H1 (cell line): Measurements from ENCODE around the gene GDPD3. TPM values are rescaled to one million over a fixed set of nuclear protein-coding genes. Genes with fewer than 3 reads are reported as not detected.

Source experiments
- CTCF ChIA-PET: fragments of 300-600 bp; sonication (Branson Sonifier 250); formaldehyde crosslinking; loops from one replicate; lab custom pipeline; 2021; ENCODE audit not compliant: partially characterized antibody; lab: Charles Lee
- POLR2A ChIA-PET: fragments of 300-600 bp; sonication (Branson Sonifier 250); formaldehyde crosslinking; loops from one replicate; lab custom pipeline; 2021; ENCODE audit warnings: inconsistent platforms; ENCODE audit not compliant: partially characterized antibody; lab: Charles Lee
- DNase-seq, 2 experiments: peaks; one replicate each; pipeline versions ENCODE4 v3.0.0 to v3.0.0-alpha.2; 2010 to 2022; ENCODE audit warnings: low spot score in 2 of 2, low read depth in 1 of 2, mixed read lengths in 1 of 2
- FAIRE-seq: peaks from 2 replicates; lab custom pipeline; 2011; peaks lifted over from hg19 to GRCh38; lab: Jason Lieb, UNC
- H2AFZ ChIP-seq: 2 replicates; pipeline ENCODE4 v1.8.1; 2012; ENCODE audit warnings: low read length, inconsistent platforms
- H2AK5ac ChIP-seq: 2 replicates; pipeline ENCODE4 v1.6.1; 2013; ENCODE audit warnings: low read depth, low read length
- H2BK120ac ChIP-seq: replicated peaks from 2 replicates; pipeline ENCODE3; 2013; ENCODE audit warnings: low read depth, low read length, inconsistent platforms
- H2BK12ac ChIP-seq: 2 replicates; pipeline ENCODE4 v1.6.1; 2013; ENCODE audit warnings: low read depth, low read length
- H2BK15ac ChIP-seq: 2 replicates; pipeline ENCODE4 v1.6.1; 2013; ENCODE audit warnings: low read length
- H2BK20ac ChIP-seq: 2 replicates; pipeline ENCODE4 v1.6.1; 2013; ENCODE audit warnings: low read length
- H2BK5ac ChIP-seq: 2 replicates; pipeline ENCODE4 v1.6.1; 2013; ENCODE audit warnings: low read depth, low read length
- H3K14ac ChIP-seq: 2 replicates; pipeline ENCODE4 v1.6.1; 2013; ENCODE audit warnings: inconsistent platforms; ENCODE audit not compliant: insufficient read length
- H3K18ac ChIP-seq: 2 replicates; pipeline ENCODE4 v1.6.1; 2013; ENCODE audit warnings: low read length; ENCODE audit errors: extremely low read depth
- H3K23ac ChIP-seq: 2 replicates; pipeline ENCODE4 v1.6.1; 2013; ENCODE audit warnings: inconsistent platforms; ENCODE audit not compliant: insufficient read length
- H3K23me2 ChIP-seq: 2 replicates; pipeline ENCODE4 v1.6.1; 2013; ENCODE audit warnings: low read depth, low read length
- H3K27ac ChIP-seq: 2 replicates; pipeline ENCODE4 v1.6.1; 2011; ENCODE audit warnings: low read depth, low read length, inconsistent platforms
- H3K27me3 ChIP-seq, 4 experiments: replicated peaks in 1 of 4; 1 replicate in 1 of 4; 2 replicates in 3 of 4; pipeline versions ENCODE4 v1.6.1 to v1.8.1; 2011 to 2013; ENCODE audit warnings: low read length in 3 of 4, mild to moderate bottlenecking in 3 of 4, inconsistent platforms in 2 of 4, mixed read lengths in 2 of 4, moderate library complexity in 1 of 4; ENCODE audit not compliant: control insufficient read depth in 3 of 4, insufficient read depth in 3 of 4; ENCODE audit errors: extremely low read depth in 1 of 4
- H3K36me3 ChIP-seq, 4 experiments: 2 replicates each; pipeline versions ENCODE4 v1.6.1 to v1.8.1; 2011 to 2013; ENCODE audit warnings: mild to moderate bottlenecking in 4 of 4, low read length in 3 of 4, moderate library complexity in 2 of 4, control low read depth in 1 of 4, inconsistent platforms in 1 of 4; ENCODE audit not compliant: insufficient read depth in 4 of 4, control insufficient read depth in 2 of 4
- H3K4ac ChIP-seq: replicated peaks from 2 replicates; pipeline ENCODE3; 2013; ENCODE audit warnings: low read length, low read depth, mixed read lengths, inconsistent platforms; ENCODE audit not compliant: insufficient read length
- H3K4me1 ChIP-seq, 4 experiments: replicated peaks in 1 of 4; 1 replicate in 1 of 4; 2 replicates in 3 of 4; pipeline versions ENCODE4 v1.6.1 to v1.8.1; 2011 to 2013; ENCODE audit warnings: low read length in 3 of 4, inconsistent platforms in 2 of 4, mixed read lengths in 1 of 4; ENCODE audit not compliant: insufficient read depth in 4 of 4, control insufficient read depth in 3 of 4
- H3K4me2 ChIP-seq, 2 experiments: 2 replicates each; pipeline versions ENCODE4 v1.6.1 to v1.8.1; 2011 to 2013; ENCODE audit warnings: low read depth in 2 of 2, low read length in 2 of 2, control low read depth in 1 of 2, inconsistent platforms in 1 of 2, mild to moderate bottlenecking in 1 of 2; ENCODE audit not compliant: insufficient read depth in 1 of 2
- H3K4me3 ChIP-seq, 4 experiments: fragments of 200-600, 300-600 bp in 1 of 4; sonication (generic), shearing (Covaris generic), sonication (Bioruptor Twin) in 1 of 4; 2 replicates each; pipeline versions ENCODE4 v1.5.1 to v1.8.1; 2011 to 2016; ENCODE audit warnings: low read length in 4 of 4, low read depth in 3 of 4, control low read depth in 2 of 4, inconsistent platforms in 2 of 4, mild to moderate bottlenecking in 2 of 4, mixed read lengths in 1 of 4, moderate library complexity in 1 of 4; ENCODE audit not compliant: insufficient read depth in 2 of 4; ENCODE audit errors: extremely low read depth in 1 of 4
- H3K56ac ChIP-seq: replicated peaks from 2 replicates; pipeline ENCODE3; 2013; ENCODE audit warnings: low read depth, mild to moderate bottlenecking, mixed read lengths, low read length, inconsistent platforms; ENCODE audit not compliant: insufficient read length
- H3K79me1 ChIP-seq: 2 replicates; pipeline ENCODE4 v1.6.1; 2013; ENCODE audit warnings: low read depth, low read length, control low read depth
- H3K79me2 ChIP-seq, 2 experiments: 2 replicates each; pipeline versions ENCODE4 v1.6.1 to v1.8.1; 2012 to 2013; ENCODE audit warnings: low read length in 2 of 2, mild to moderate bottlenecking in 2 of 2, inconsistent platforms in 1 of 2; ENCODE audit not compliant: insufficient read depth in 2 of 2, control insufficient read depth in 1 of 2
- H3K9ac ChIP-seq, 4 experiments: replicated peaks in 1 of 4; 1 replicate in 1 of 4; 2 replicates in 3 of 4; pipeline versions ENCODE4 v1.6.1 to v1.8.1; 2011 to 2013; ENCODE audit warnings: low read depth in 3 of 4, low read length in 3 of 4, control low read depth in 2 of 4, mild to moderate bottlenecking in 2 of 4, moderate library complexity in 2 of 4, inconsistent platforms in 1 of 4; ENCODE audit errors: extremely low read depth in 1 of 4
- H3K9me3 ChIP-seq, 2 experiments: 2 replicates each; pipeline versions ENCODE4 v1.6.1 to v1.8.1; 2012 to 2013; ENCODE audit warnings: mild to moderate bottlenecking in 2 of 2, moderate library complexity in 2 of 2, control low read depth in 1 of 2, inconsistent platforms in 1 of 2, low read depth in 1 of 2, low read length in 1 of 2, mixed read lengths in 1 of 2; ENCODE audit not compliant: insufficient read depth in 2 of 2
- H4K20me1 ChIP-seq, 2 experiments: replicated peaks in 1 of 2; 2 replicates each; pipeline versions ENCODE3 to v1.8.1; 2011 to 2013; ENCODE audit warnings: inconsistent platforms in 2 of 2, low read length in 2 of 2, mild to moderate bottlenecking in 1 of 2; ENCODE audit not compliant: insufficient read depth in 2 of 2, control insufficient read depth in 1 of 2
- H4K5ac ChIP-seq: 2 replicates; pipeline ENCODE4 v1.6.1; 2013; ENCODE audit warnings: low read length, low read depth, mixed read lengths, inconsistent platforms; ENCODE audit not compliant: insufficient read length
- H4K8ac ChIP-seq: 2 replicates; pipeline ENCODE4 v1.8.0; 2013; ENCODE audit warnings: mild to moderate bottlenecking, moderate library complexity, low read length, inconsistent platforms; ENCODE audit not compliant: insufficient read depth; ENCODE audit errors: extremely low read depth
- H4K91ac ChIP-seq: replicated peaks from 2 replicates; pipeline ENCODE3; 2013; ENCODE audit warnings: low read length, mixed read lengths, inconsistent platforms; ENCODE audit not compliant: insufficient read length
- ATF3 ChIP-seq: IDR thresholded peaks from 2 replicates; pipeline ENCODE4 v1.6.1; 2011; ENCODE audit warnings: low read depth, mild to moderate bottlenecking, low read length; ENCODE audit not compliant: insufficient read depth
- EP300 ChIP-seq, 2 experiments: IDR thresholded peaks; 1 replicate in 1 of 2; 2 replicates in 1 of 2; pipeline ENCODE4 v1.6.1; 2011 to 2012; ENCODE audit warnings: low read depth in 2 of 2, low read length in 2 of 2, mild to moderate bottlenecking in 2 of 2, borderline replicate concordance in 1 of 2, inconsistent platforms in 1 of 2, moderate library complexity in 1 of 2
- EZH2 ChIP-seq: fragments of 200-600 bp; sonication (generic); IDR thresholded peaks from 2 replicates; pipeline ENCODE4 v1.7.1; 2012; ENCODE audit warnings: low read depth, mild to moderate bottlenecking, moderate library complexity, low read length, inconsistent platforms; ENCODE audit not compliant: severe bottlenecking
- FOSL1 ChIP-seq: IDR thresholded peaks from 2 replicates; pipeline ENCODE4 v1.6.1; 2011; ENCODE audit warnings: mild to moderate bottlenecking, low read depth, low read length, moderate library complexity; ENCODE audit not compliant: insufficient read depth
- HDAC6 ChIP-seq: IDR thresholded peaks from one replicate; pipeline ENCODE4 v1.7.1; 2012; ENCODE audit warnings: low read depth, mild to moderate bottlenecking, inconsistent platforms, low read length, moderate library complexity
- JUND ChIP-seq: IDR thresholded peaks from 2 replicates; pipeline ENCODE4 v1.6.1; 2011; ENCODE audit warnings: mild to moderate bottlenecking, improper control_type of control experiment, low read length
- MAX ChIP-seq: IDR thresholded peaks from 2 replicates; pipeline ENCODE4 v1.6.1; 2012; ENCODE audit warnings: inconsistent platforms
- SIN3A ChIP-seq, 2 experiments: IDR thresholded peaks in 1 of 2; conservative IDR thresholded peaks in 1 of 2; 2 replicates each; pipeline ENCODE4 v1.6.1; 2011 to 2012; ENCODE audit warnings: low read length in 2 of 2, improper control_type of control experiment in 1 of 2, low read depth in 1 of 2, mild to moderate bottlenecking in 1 of 2
- SP1 ChIP-seq: IDR thresholded peaks from 2 replicates; pipeline ENCODE4 v1.6.1; 2011; ENCODE audit warnings: low read depth, low read length
- SP2 ChIP-seq: IDR thresholded peaks from 2 replicates; pipeline ENCODE4 v1.6.1; 2012; ENCODE audit warnings: mild to moderate bottlenecking, low read length, inconsistent platforms
- TEAD4 ChIP-seq: IDR thresholded peaks from 2 replicates; pipeline ENCODE4 v1.6.1; 2012; ENCODE audit warnings: low read depth, low read length, inconsistent platforms, mixed read lengths
- WGBS, 2 experiments: shearing (Covaris generic) in 1 of 2; methylation state at CpG; one replicate each; pipeline versions ENCODE4 v1.1.6 to v1.1.7; 2013 to 2015; ENCODE audit warnings: low lambda C conversion rate in 2 of 2, mixed read lengths in 2 of 2, inconsistent platforms in 1 of 2, low coverage in 1 of 2, missing lambda C conversion rate in 1 of 2; ENCODE audit not compliant: insufficient replicate concordance in 2 of 2, insufficient coverage in 1 of 2, insufficient read length in 1 of 2; ENCODE audit errors: extremely low coverage in 1 of 2, missing lambda C conversion rate in 1 of 2; 5-methylcytosine and 5-hydroxymethylcytosine counted together
- polyA plus RNA-seq, 7 experiments: library from polyadenylated mRNA; depleted of rRNA in 3 of 7; stranded (reverse) in 5 of 7; unstranded in 2 of 7; fragments of >200 nt in 5 of 7; fragments of 200-250 nt in 2 of 7; gene quantifications; 1 replicate in 5 of 7; 2 replicates in 1 of 7; 4 replicates in 1 of 7; pipeline versions ENCODE4 v1.2.1 to v1.2.3, GENCODE V29; 2011 to 2013; ENCODE audit warnings: missing spikeins in 2 of 7, mixed read lengths in 2 of 7
- total RNA-seq: library from RNA; stranded (reverse); fragmentation: NEBNext Ultra II Directional; extraction: Animal tissue kit (Norgen Biotek cat#: 25700); gene quantifications from 2 replicates; pipeline ENCODE4 v1.2.1, GENCODE V29; 2021

GDPD3 gene
- total and polyA plus RNA-seq, 2 of the 8 experiments (the other 6 are each of a cell fraction or from before 2014, with no cell fraction given) = 0.20 TPM; not detected in 1

DNA sequence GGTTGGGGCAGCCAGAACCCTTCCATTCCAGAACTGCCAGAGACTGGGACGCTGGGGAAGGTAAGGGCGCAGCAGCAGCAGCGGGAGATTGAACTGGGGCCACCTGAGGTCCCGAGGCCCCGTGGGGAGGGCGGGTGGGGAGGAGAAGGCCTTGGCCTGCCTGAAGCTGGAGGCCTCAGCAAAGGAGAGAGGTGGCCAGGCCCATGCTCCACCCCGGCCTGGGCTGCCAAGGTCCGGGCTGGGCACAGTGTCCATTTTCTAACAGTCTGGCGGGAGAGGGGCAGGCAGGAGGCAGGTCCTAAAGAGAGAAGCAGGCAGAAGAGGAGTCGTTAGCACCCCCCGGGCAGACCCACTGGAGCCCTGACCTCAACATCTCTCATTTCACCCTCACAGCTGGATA lies 1.1 kb upstream of the GDPD3 start:
- no peaks in the 10 kb centered on the region for H3K27me3 ChIP-seq
- no peaks in the 10 kb centered on the region for H3K9me3 ChIP-seq
- FAIRE-seq (no peak), DNase-seq (no peak)
- H4K8ac ChIP-seq = no peak overlapping the region
- H2BK120ac ChIP-seq = no peak overlapping the region
- H4K91ac ChIP-seq = no peak overlapping the region
- H2BK15ac ChIP-seq = no peak overlapping the region
- no peak overlapping the region for H3K56ac ChIP-seq
- no peaks in the 10 kb centered on the region for H3K23me2 ChIP-seq
- no peak overlapping the region for H4K5ac ChIP-seq
- H3K36me3 ChIP-seq = peaks cover 0 to 1% (median 0%) of the 10 kb centered on the region in 4 experiments; a peak in 1 of 8 replicates
- no peaks in the 10 kb centered on the region for H3K79me1 ChIP-seq
- no peak overlapping the region for H3K4me3 ChIP-seq
- no peak overlapping the region for H2AK5ac ChIP-seq
- no peak overlapping the region for H3K27ac ChIP-seq
- no peak overlapping the region for H3K23ac ChIP-seq
- no peaks in the 10 kb centered on the region for H3K79me2 ChIP-seq
- peaks cover 0 to 12% (median 6%) of the 10 kb centered on the region in 4 experiments; a peak in 5 of 7 replicates for H3K4me1 ChIP-seq
- no peak overlapping the region for H3K14ac ChIP-seq
- ChIA-PET CTCF (interaction anchor here (0.6 to 6.7 kb wide), 5 partner anchors 11 to 82 kb away, joined by 3 to 90 read pairs (median 9); partner anchors contain the start of gene TBX6), POLR2A (interaction anchor here (0.7 to 16.3 kb wide), 4 partner anchors 15 to 65 kb away, joined by 4 to 169 read pairs (median 4); partner anchors contain the start of genes TBX6 and YPEL3)
- no peak overlapping the region for H2AFZ ChIP-seq
- WGBS, 2 experiments = 91% methylated on average over 8 of the region's 11 CpGs; no CpG with 5 or more reads in 1 of the 2 experiments
- no peak overlapping the region for H2BK20ac ChIP-seq
- no peak overlapping the region for H3K4me2 ChIP-seq
- no peak overlapping the region for H2BK12ac ChIP-seq
- no peak overlapping the region for H3K4ac ChIP-seq
- no peak overlapping the region for H3K18ac ChIP-seq
- no peak overlapping the region for H2BK5ac ChIP-seq
- peaks cover 2 to 6% of the 10 kb centered on the region in 2 experiments for H4K20me1 ChIP-seq
- TF ChIP-seq SP1 = no peak
- no peak for TF ChIP-seq JUND
- no peak for TF ChIP-seq MAX
- no peak for TF ChIP-seq SP2
- no peak for TF ChIP-seq EP300 (IDR thresholded peaks at IDR 0.05; ENCODE audit: borderline replicate concordance in 1 of 2, low read depth in 2 of 2, low read length in 2 of 2)
- TF ChIP-seq HDAC6 = no peak
- TF ChIP-seq SIN3A (conservative IDR thresholded peaks at IDR 0.05 in 1 of 2, IDR thresholded peaks at IDR 0.05 in 1 of 2; ENCODE audit: low read depth in 1 of 2, low read length in 2 of 2) = no peak
- TF ChIP-seq FOSL1 = no peak
- TF ChIP-seq ATF3 = no peak
- no peak for TF ChIP-seq EZH2
- TF ChIP-seq TEAD4 = no peak
- no peak overlapping the region for H3K9ac ChIP-seq
